Measurements from ENCODE around the gene MELK. TPM values are rescaled to one million over a fixed set of nuclear protein-coding genes. Genes with fewer than 3 reads are reported as not detected.

MELK gene
- total and polyA plus RNA-seq, 12 donors, result 0.12 to 11.4 (median 0.75) TPM

- no peak for DNase-seq
- intact Hi-C loops (cut with DNase I), result no loop called here
- peaks cover 0 to 1% (median 0%) of the 10 kb centered on the region in 3 donors for H3K9me3 ChIP-seq (replicated peaks in 1 of 3)
- H3K4me3 ChIP-seq, result no peak overlapping the region
- no peak overlapping the region for H3K27ac ChIP-seq
- no peaks in the 10 kb centered on the region for H3K36me3 ChIP-seq (replicated peaks in 1 of 2)
- H3K4me1 ChIP-seq (replicated peaks in 1 of 2), result no peaks in the 10 kb centered on the region
- no peaks in the 10 kb centered on the region for H3K27me3 ChIP-seq
- TF ChIP-seq POLR2A (IDR thresholded peaks at IDR 0.05), result no peak
- no peak for TF ChIP-seq CTCF (IDR thresholded peaks at IDR 0.05)
These were observed 131.5 kb downstream of the MELK start for GRCh38 chr9:36704148-36704547.

- Histone ChIP-seq H3K27me3 (peaks cover 7% of the 10 kb centered on the region), H3K36me3 (replicated peaks in 1 of 2) (no peaks in the 10 kb centered on the region), H3K4me3 (no peak overlapping the region), H3K4me1 (replicated peaks in 1 of 2) (no peaks in the 10 kb centered on the region), H3K27ac (no peak overlapping the region), H3K9me3 (replicated peaks in 1 of 3) (no peaks in the 10 kb centered on the region)
- WGBS, 4 donors, result 79 to 89% (median 88%) methylated on average over 29 of the region's 29 CpGs
- intact Hi-C loops (cut with DNase I), result no loop called here
- no peak for DNase-seq
- TF ChIP-seq CTCF (IDR thresholded peaks at IDR 0.05), result no peak
- no peak for TF ChIP-seq POLR2A (IDR thresholded peaks at IDR 0.05)
These were observed 141.1 kb downstream of the MELK start for GRCh38 chr9:36713515-36714490.

DNA sequence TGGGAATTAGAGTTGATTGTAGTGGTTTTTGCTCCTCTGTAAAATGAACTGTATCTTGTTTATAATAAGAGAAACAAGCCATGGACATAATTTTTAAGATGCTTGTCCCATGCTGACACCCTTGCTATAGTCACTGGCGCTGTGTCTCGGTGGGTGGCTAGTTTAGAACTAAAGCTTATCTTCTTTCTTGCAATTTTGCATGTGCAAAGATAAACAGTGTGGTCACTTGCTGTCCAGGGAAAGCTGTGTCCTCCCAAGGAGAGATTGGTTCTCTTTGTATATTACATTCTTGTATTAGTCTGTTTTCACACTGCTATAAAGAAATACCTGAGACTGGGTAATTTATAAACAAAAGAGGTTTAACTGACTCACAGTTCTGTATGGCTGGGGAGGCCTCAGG is 143.8 kb downstream of the MELK start:
- intact Hi-C loops (cut with DNase I), result no loop called here
- Histone ChIP-seq H3K4me1 (replicated peaks in 1 of 2) (no peaks in the 10 kb centered on the region), H3K36me3 (replicated peaks in 1 of 2) (no peaks in the 10 kb centered on the region), H3K4me3 (no peak overlapping the region), H3K9me3 (replicated peaks in 1 of 3) (no peaks in the 10 kb centered on the region), H3K27ac (no peak overlapping the region), H3K27me3 (peaks cover 9% of the 10 kb centered on the region)
- TF ChIP-seq CTCF (IDR thresholded peaks at IDR 0.05) (no peak), POLR2A (IDR thresholded peaks at IDR 0.05) (no peak)
- DNase-seq, result no peak
- 70 to 88% (median 75%) methylated on average over 2 of the region's 2 CpGs for WGBS, 4 donors

DNA sequence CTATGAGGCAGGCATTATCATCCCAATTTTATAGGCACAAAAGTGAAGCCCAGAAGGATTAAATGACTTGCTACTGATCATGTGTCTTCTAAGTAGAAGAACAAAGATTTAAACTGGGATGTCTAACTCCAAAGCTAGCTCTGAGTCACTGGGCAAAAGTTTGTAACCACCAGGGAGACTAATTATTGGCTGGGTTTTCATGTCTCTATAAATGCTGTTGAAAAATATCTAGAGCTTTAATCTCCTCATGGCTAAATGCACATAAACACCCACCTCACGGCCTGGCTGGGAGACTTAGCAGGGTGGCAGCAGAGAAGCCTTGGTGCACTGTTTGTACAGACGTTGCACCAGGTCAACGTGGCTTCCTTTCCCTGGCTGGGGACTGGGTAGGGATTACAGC is 144.6 kb downstream of the MELK start:
- no peak for TF ChIP-seq POLR2A (IDR thresholded peaks at IDR 0.05)
- no peak for TF ChIP-seq CTCF (IDR thresholded peaks at IDR 0.05)

More for the DNA sequence above, 144.6 kb downstream of the MELK start:
- Histone ChIP-seq H3K36me3 (replicated peaks in 1 of 2) (no peaks in the 10 kb centered on the region), H3K4me3 (no peak overlapping the region), H3K27ac (no peak overlapping the region), H3K27me3 (peaks cover 9% of the 10 kb centered on the region), H3K9me3 (replicated peaks in 1 of 3) (no peaks in the 10 kb centered on the region), H3K4me1 (replicated peaks in 1 of 2) (no peaks in the 10 kb centered on the region)
- intact Hi-C loops (cut with DNase I), result no loop called here
- DNase-seq, result no peak
- 57 to 80% (median 70%) methylated on average over 3 of the region's 3 CpGs for WGBS, 4 donors
